Endothelial cell (in vitro differentiated cells): ENCODE data around the gene CA10. TPM values are rescaled to one million over a fixed set of nuclear protein-coding genes. Genes with fewer than 3 reads are reported as not detected.

Experiments
- DNase-seq: peaks from one replicate; pipeline ENCODE4 v3.0.0; 2021; ENCODE audit warnings: low spot score
- H3K27ac Mint-ChIP-seq: one replicate; pipeline ENCODE4 v1.8.0; 2021; ENCODE audit warnings: mixed read lengths, inconsistent platforms; ENCODE audit not compliant: unreplicated experiment
- H3K27me3 Mint-ChIP-seq: one replicate; pipeline ENCODE4 v1.8.0; 2021; ENCODE audit warnings: mild to moderate bottlenecking, moderate library complexity, mixed read lengths, inconsistent platforms; ENCODE audit not compliant: unreplicated experiment
- H3K36me3 Mint-ChIP-seq: one replicate; pipeline ENCODE4 v1.8.0; 2021; ENCODE audit warnings: mild to moderate bottlenecking, low read depth, mixed read lengths, inconsistent platforms; ENCODE audit not compliant: unreplicated experiment
- H3K4me1 Mint-ChIP-seq: one replicate; pipeline ENCODE4 v1.8.0; 2021; ENCODE audit warnings: mild to moderate bottlenecking, mixed read lengths, inconsistent platforms; ENCODE audit not compliant: unreplicated experiment
- H3K4me3 Mint-ChIP-seq: one replicate; pipeline ENCODE4 v1.8.0; 2021; ENCODE audit warnings: mild to moderate bottlenecking, mixed read lengths, inconsistent platforms; ENCODE audit not compliant: unreplicated experiment
- H3K9me3 Mint-ChIP-seq: one replicate; pipeline ENCODE4 v1.8.0; 2021; ENCODE audit warnings: mixed read lengths, inconsistent platforms; ENCODE audit not compliant: unreplicated experiment
- CTCF ChIP-seq: fragments of 200-600 bp; sonication (generic); IDR thresholded peaks from one replicate; pipeline ENCODE4 v1.5.0; 2021; ENCODE audit warnings: antibody characterized with exemption; ENCODE audit not compliant: unreplicated experiment
- total RNA-seq: library from RNA; stranded (reverse); fragmentation: NEBNext Ultra II Directional; extraction: Animal tissue kit (Norgen Biotek cat#: 25700); gene quantifications from one replicate; pipeline ENCODE4 v1.2.1, GENCODE V29; 2021; ENCODE audit not compliant: unreplicated experiment

CA10 gene
- total RNA-seq, 1 donor from 2014 or later: not detected

- Mint-ChIP-seq H3K4me1 (no peaks in the 10 kb centered on the region), H3K27ac (no peak overlapping the region), H3K9me3 (no peaks in the 10 kb centered on the region), H3K4me3 (no peak overlapping the region), H3K36me3 (no peaks in the 10 kb centered on the region), H3K27me3 (no peaks in the 10 kb centered on the region)
- DNase-seq: no peak
- TF ChIP-seq CTCF: no peak
These were observed 266.6 kb downstream of the CA10 start for GRCh38 chr17:51891936-51892335.

- Mint-ChIP-seq H3K4me3 (no peak overlapping the region), H3K27me3 (no peaks in the 10 kb centered on the region), H3K9me3 (no peaks in the 10 kb centered on the region), H3K4me1 (no peaks in the 10 kb centered on the region), H3K27ac (no peak overlapping the region), H3K36me3 (no peaks in the 10 kb centered on the region)
- TF ChIP-seq CTCF: no peak
- no peak for DNase-seq
These were observed 267.8 kb downstream of the CA10 start for GRCh38 chr17:51890710-51891109.

- DNase-seq: no peak
- no peak for TF ChIP-seq CTCF
- H3K27ac Mint-ChIP-seq: no peak overlapping the region
- peaks cover 1% of the 10 kb centered on the region for H3K27me3 Mint-ChIP-seq
- H3K4me1 Mint-ChIP-seq: no peaks in the 10 kb centered on the region
- no peaks in the 10 kb centered on the region for H3K36me3 Mint-ChIP-seq
- no peaks in the 10 kb centered on the region for H3K9me3 Mint-ChIP-seq
- no peak overlapping the region for H3K4me3 Mint-ChIP-seq
These were observed 269.7 kb downstream of the CA10 start for GRCh38 chr17:51888816-51889215.

- no peaks in the 10 kb centered on the region for H3K9me3 Mint-ChIP-seq
- H3K4me1 Mint-ChIP-seq: no peaks in the 10 kb centered on the region
- no peak for DNase-seq
- no peak overlapping the region for H3K27ac Mint-ChIP-seq
- no peak overlapping the region for H3K4me3 Mint-ChIP-seq
- H3K36me3 Mint-ChIP-seq: no peaks in the 10 kb centered on the region
- no peak for TF ChIP-seq CTCF
- H3K27me3 Mint-ChIP-seq: no peaks in the 10 kb centered on the region
These were observed 281.5 kb downstream of the CA10 start for GRCh38 chr17:51876986-51877385.

- Mint-ChIP-seq H3K9me3 (no peaks in the 10 kb centered on the region), H3K4me3 (no peak overlapping the region), H3K4me1 (no peaks in the 10 kb centered on the region), H3K27me3 (no peaks in the 10 kb centered on the region), H3K27ac (no peak overlapping the region), H3K36me3 (no peaks in the 10 kb centered on the region)
- no peak for DNase-seq
- TF ChIP-seq CTCF: no peak
These were observed 285.2 kb downstream of the CA10 start for GRCh38 chr17:51873302-51873701.
